CD14-positive monocyte (primary cell): Measurements from ENCODE around the gene TTC9B. TPM values are rescaled to one million over a fixed set of nuclear protein-coding genes. Genes with fewer than 3 reads are reported as not detected.

Experiments
- DNase-seq, 3 donors: peaks; one replicate each; pipeline ENCODE4 v3.0.0-alpha.2; 2011 to 2022
- H2AFZ ChIP-seq: 2 replicates; pipeline ENCODE4 v1.6.0; 2012; ENCODE audit warnings: mild to moderate bottlenecking, low read depth, low read length, inconsistent platforms; ENCODE audit not compliant: insufficient read depth, poor library complexity, severe bottlenecking
- H3K27ac ChIP-seq, 2 donors: 1 replicate in 1 of 2; 2 replicates in 1 of 2; pipeline ENCODE4 v1.5.1; 2012 to 2013; ENCODE audit warnings: low read length in 2 of 2, control low read depth in 1 of 2, inconsistent platforms in 1 of 2, low read depth in 1 of 2, mild to moderate bottlenecking in 1 of 2
- H3K27me3 ChIP-seq, 2 donors: one replicate each; pipeline versions ENCODE4 v1.6.0 to v1.6.1; 2011 to 2013; ENCODE audit warnings: low read length in 2 of 2; ENCODE audit not compliant: control insufficient read depth in 2 of 2, insufficient read depth in 2 of 2
- H3K36me3 ChIP-seq, 2 donors: replicated peaks in 1 of 2; 1 replicate in 1 of 2; 2 replicates in 1 of 2; pipeline versions ENCODE4 v1.5.1 to v1.6.1; 2012 to 2013; ENCODE audit warnings: low read length in 2 of 2, control low read depth in 1 of 2, inconsistent platforms in 1 of 2, mild to moderate bottlenecking in 1 of 2; ENCODE audit not compliant: insufficient read depth in 2 of 2, control insufficient read depth in 1 of 2
- H3K4me1 ChIP-seq, 2 donors: 1 replicate in 1 of 2; 2 replicates in 1 of 2; pipeline versions ENCODE4 v1.5.1 to v1.6.1; 2012 to 2013; ENCODE audit warnings: low read length in 2 of 2, control low read depth in 1 of 2, inconsistent platforms in 1 of 2, mild to moderate bottlenecking in 1 of 2, moderate library complexity in 1 of 2; ENCODE audit not compliant: insufficient read depth in 2 of 2, control insufficient read depth in 1 of 2
- H3K4me2 ChIP-seq: replicated peaks from 2 replicates; pipeline ENCODE3; 2012; ENCODE audit warnings: low read length, moderate library complexity, mild to moderate bottlenecking; ENCODE audit not compliant: poor library complexity, severe bottlenecking; ENCODE audit errors: extremely low read depth
- H3K4me3 ChIP-seq, 3 experiments: fragments of 200-600 bp in 1 of 3; sonication (generic) in 1 of 3; replicated peaks in 1 of 3; 1 replicate in 2 of 3; 2 replicates in 1 of 3; pipeline ENCODE4 v1.5.1; 2011 to 2013; ENCODE audit warnings: low read length in 3 of 3, mild to moderate bottlenecking in 3 of 3, control low read depth in 2 of 3, low read depth in 2 of 3, inconsistent platforms in 1 of 3, moderate library complexity in 1 of 3
- H3K79me2 ChIP-seq: 2 replicates; pipeline ENCODE4 v1.6.0; 2012; ENCODE audit warnings: mild to moderate bottlenecking, control low read depth, inconsistent platforms, low read length, moderate library complexity; ENCODE audit not compliant: insufficient read depth
- H3K9ac ChIP-seq: 2 replicates; pipeline ENCODE4 v1.6.0; 2017; ENCODE audit warnings: low read length, mild to moderate bottlenecking; ENCODE audit not compliant: insufficient read depth, poor library complexity, severe bottlenecking
- H3K9me3 ChIP-seq, 2 donors: replicated peaks in 1 of 2; 1 replicate in 1 of 2; 2 replicates in 1 of 2; pipeline versions ENCODE4 v1.5.1 to v1.6.1; 2012 to 2013; ENCODE audit warnings: low read length in 2 of 2, control low read depth in 1 of 2; ENCODE audit not compliant: control insufficient read depth in 1 of 2, insufficient read depth in 1 of 2
- H4K20me1 ChIP-seq: 2 replicates; pipeline ENCODE4 v1.6.0; 2012; ENCODE audit warnings: mild to moderate bottlenecking, low read length, control low read depth, moderate library complexity; ENCODE audit not compliant: insufficient read depth
- H3K27ac Mint-ChIP-seq, 7 donors: one replicate each; pipeline ENCODE4 v1.8.0; 2020; ENCODE audit warnings: mild to moderate bottlenecking in 7 of 7, mixed read lengths in 7 of 7, moderate library complexity in 6 of 7, inconsistent platforms in 2 of 7
- H3K27me3 Mint-ChIP-seq, 3 donors: one replicate each; pipeline ENCODE4 v1.8.0; 2021 to 2022; ENCODE audit warnings: low read depth in 3 of 3, mild to moderate bottlenecking in 3 of 3, mixed read lengths in 3 of 3, moderate library complexity in 3 of 3, inconsistent platforms in 1 of 3
- H3K36me3 Mint-ChIP-seq, 2 donors: one replicate each; pipeline ENCODE4 v1.8.0; 2020; ENCODE audit warnings: mixed read lengths in 2 of 2, inconsistent platforms in 1 of 2, mild to moderate bottlenecking in 1 of 2
- H3K4me1 Mint-ChIP-seq: one replicate; pipeline ENCODE4 v1.8.0; 2020; ENCODE audit warnings: mild to moderate bottlenecking, mixed read lengths
- H3K4me3 Mint-ChIP-seq, 2 donors: one replicate each; pipeline ENCODE4 v1.8.0; 2020; ENCODE audit warnings: mild to moderate bottlenecking in 2 of 2, mixed read lengths in 2 of 2, moderate library complexity in 1 of 2
- H3K9me3 Mint-ChIP-seq, 7 donors: one replicate each; pipeline ENCODE4 v1.8.0; 2020 to 2022; ENCODE audit warnings: mixed read lengths in 7 of 7, mild to moderate bottlenecking in 6 of 7, moderate library complexity in 6 of 7, inconsistent platforms in 2 of 7
- WGBS: methylation state at CpG from one replicate; pipeline ENCODE4 v1.1.5; 2013; ENCODE audit warnings: missing lambda C conversion rate; ENCODE audit not compliant: insufficient coverage; 5-methylcytosine and 5-hydroxymethylcytosine counted together
- intact Hi-C, 2 donors: fragments of 100-400 bp; cut with micrococcal nuclease; formaldehyde crosslinking; loops; one replicate each; pipeline versions ENCODE4 v1.15.0 to v1.15.1; 2023
- polyA plus RNA-seq, 3 donors: library from polyadenylated mRNA; depleted of rRNA in 1 of 3; unstranded in 2 of 3; stranded (reverse) in 1 of 3; fragments of 300-500 nt in 2 of 3; fragments of >200 nt in 1 of 3; fragmentation: Illumina TruSeq in 2 of 3; gene quantifications; 1 replicate in 2 of 3; 2 replicates in 1 of 3; pipeline ENCODE4 v1.2.3, GENCODE V29; 2012 to 2021
- TF ChIP-seq, protein P1 (sequence below): fragments of 200-600 bp; IDR thresholded peaks from one replicate; pipeline ENCODE4 v1.8.0; 2022; ENCODE audit warnings: antibody characterized with exemption, mild to moderate bottlenecking

TTC9B gene
- polyA plus RNA-seq, 3 donors = not detected

DNA sequence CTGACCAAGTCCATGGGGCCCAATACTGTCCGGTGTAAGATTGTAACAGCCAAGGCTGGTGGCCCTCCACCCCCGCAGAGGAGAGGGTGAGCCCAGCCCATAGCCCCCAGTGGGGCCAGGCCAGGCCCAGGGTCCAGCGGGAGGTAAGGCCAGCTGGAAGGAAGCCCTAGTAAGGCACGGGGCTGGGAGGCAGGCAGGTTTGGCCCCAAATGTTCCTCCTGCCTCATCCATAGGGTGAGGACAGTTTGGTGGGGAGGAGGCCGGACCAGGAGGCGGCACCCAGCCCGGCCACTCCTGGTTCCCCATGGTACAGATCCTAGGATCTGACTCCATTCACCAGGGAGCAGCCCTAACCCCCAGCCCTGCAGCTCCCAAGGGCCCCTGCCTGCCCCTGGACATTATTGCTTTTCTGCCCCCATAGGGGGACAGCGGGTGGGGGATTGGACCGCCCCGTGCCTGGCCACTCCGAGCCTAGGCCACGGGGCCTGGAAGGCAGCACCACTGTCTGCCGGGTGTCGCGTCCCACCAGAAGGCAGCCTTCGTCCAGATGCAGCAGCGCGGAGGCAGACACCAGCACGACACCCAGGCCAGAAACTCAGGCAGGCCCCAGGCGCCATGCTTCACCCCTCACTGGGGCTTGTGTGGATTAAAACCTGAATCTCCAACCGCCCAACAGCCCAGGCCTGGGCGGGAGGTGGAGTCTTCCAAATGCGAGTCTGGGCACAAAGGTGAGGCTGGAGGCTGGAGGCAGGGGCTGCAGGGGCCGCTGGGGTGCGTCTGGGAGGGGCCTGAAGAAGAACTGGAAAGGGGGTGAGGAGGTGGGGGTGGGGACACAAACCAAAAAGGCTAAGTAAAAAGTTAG is 15.0 kb upstream of the TTC9B start:
- no peak overlapping the region for H2AFZ ChIP-seq
- Mint-ChIP-seq H3K36me3 (peaks cover 34 to 50% of the 10 kb centered on the region in 2 donors), H3K27ac (peak overlapping the region in 1 of 7 donors; percentile 75), H3K9me3 (peaks cover 0 to 2% (median 0%) of the 10 kb centered on the region in 7 donors), H3K27me3 (peaks cover 9 to 18% (median 17%) of the 10 kb centered on the region in 3 donors), H3K4me1 (no peaks in the 10 kb centered on the region), H3K4me3 (no peak overlapping the region)
- no peak overlapping the region for H3K27ac ChIP-seq
- H3K9ac ChIP-seq = no peak overlapping the region
- TF ChIP-seq, protein P1, sequence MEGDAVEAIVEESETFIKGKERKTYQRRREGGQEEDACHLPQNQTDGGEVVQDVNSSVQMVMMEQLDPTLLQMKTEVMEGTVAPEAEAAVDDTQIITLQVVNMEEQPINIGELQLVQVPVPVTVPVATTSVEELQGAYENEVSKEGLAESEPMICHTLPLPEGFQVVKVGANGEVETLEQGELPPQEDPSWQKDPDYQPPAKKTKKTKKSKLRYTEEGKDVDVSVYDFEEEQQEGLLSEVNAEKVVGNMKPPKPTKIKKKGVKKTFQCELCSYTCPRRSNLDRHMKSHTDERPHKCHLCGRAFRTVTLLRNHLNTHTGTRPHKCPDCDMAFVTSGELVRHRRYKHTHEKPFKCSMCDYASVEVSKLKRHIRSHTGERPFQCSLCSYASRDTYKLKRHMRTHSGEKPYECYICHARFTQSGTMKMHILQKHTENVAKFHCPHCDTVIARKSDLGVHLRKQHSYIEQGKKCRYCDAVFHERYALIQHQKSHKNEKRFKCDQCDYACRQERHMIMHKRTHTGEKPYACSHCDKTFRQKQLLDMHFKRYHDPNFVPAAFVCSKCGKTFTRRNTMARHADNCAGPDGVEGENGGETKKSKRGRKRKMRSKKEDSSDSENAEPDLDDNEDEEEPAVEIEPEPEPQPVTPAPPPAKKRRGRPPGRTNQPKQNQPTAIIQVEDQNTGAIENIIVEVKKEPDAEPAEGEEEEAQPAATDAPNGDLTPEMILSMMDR = no peak
- H3K4me3 ChIP-seq = no peak overlapping the region
- no peak for DNase-seq
- H3K36me3 ChIP-seq = peaks cover 47 to 52% of the 10 kb centered on the region in 2 donors
- peaks cover 4% of the 10 kb centered on the region for H4K20me1 ChIP-seq
- H3K79me2 ChIP-seq = no peaks in the 10 kb centered on the region
- no peak overlapping the region for H3K4me2 ChIP-seq
- 93% methylated on average over 20 of the region's 25 CpGs for WGBS
- intact Hi-C loops = no loop called here
- H3K9me3 ChIP-seq = no peaks in the 10 kb centered on the region
- no peaks in the 10 kb centered on the region for H3K4me1 ChIP-seq
- H3K27me3 ChIP-seq = peaks cover 0 to 3% of the 10 kb centered on the region in 2 donors

- no peaks in the 10 kb centered on the region for H4K20me1 ChIP-seq
- TF ChIP-seq, protein P1 = no peak
- Mint-ChIP-seq H3K27me3 (peaks cover 16 to 26% (median 24%) of the 10 kb centered on the region in 3 donors), H3K36me3 (peaks cover 28 to 43% of the 10 kb centered on the region in 2 donors), H3K4me1 (no peaks in the 10 kb centered on the region), H3K9me3 (peaks cover 0 to 2% (median 0%) of the 10 kb centered on the region in 7 donors), H3K4me3 (no peak overlapping the region), H3K27ac (peak overlapping the region in 1 of 7 donors; percentile 87)
- H3K4me2 ChIP-seq = no peak overlapping the region
- intact Hi-C loops = no loop called here
- WGBS = 92% methylated on average over 4 of the region's 12 CpGs
- H3K4me1 ChIP-seq = no peaks in the 10 kb centered on the region
- no peak overlapping the region for H3K4me3 ChIP-seq
- H3K9ac ChIP-seq = no peak overlapping the region
- peaks cover 40 to 45% of the 10 kb centered on the region in 2 donors for H3K36me3 ChIP-seq
- no peak overlapping the region for H3K27ac ChIP-seq
- H3K79me2 ChIP-seq = no peaks in the 10 kb centered on the region
- no peaks in the 10 kb centered on the region for H3K9me3 ChIP-seq
- no peak for DNase-seq
- no peak overlapping the region for H2AFZ ChIP-seq
- peaks cover 4 to 10% of the 10 kb centered on the region in 2 donors for H3K27me3 ChIP-seq
These were observed 14.3 kb upstream of the TTC9B start for GRCh38 chr19:40232479-40232878.
